HUES48 (cell line): ENCODE measurements around the gene RETREG3.

Experiments
- H3K27ac ChIP-seq: one replicate; pipeline ENCODE4 v1.7.0; 2013; ENCODE audit warnings: low read depth, low read length, inconsistent platforms
- H3K27me3 ChIP-seq: 2 replicates; pipeline ENCODE4 v1.6.1; 2013; ENCODE audit warnings: mild to moderate bottlenecking, low read length; ENCODE audit not compliant: control insufficient read depth, insufficient read depth
- H3K36me3 ChIP-seq: 2 replicates; pipeline ENCODE4 v1.6.1; 2013; ENCODE audit warnings: low read length; ENCODE audit not compliant: control insufficient read depth, insufficient read depth
- H3K4me1 ChIP-seq: 2 replicates; pipeline ENCODE4 v1.6.1; 2013; ENCODE audit warnings: mild to moderate bottlenecking, low read length; ENCODE audit not compliant: control insufficient read depth, insufficient read depth
- H3K4me3 ChIP-seq: 2 replicates; pipeline ENCODE4 v1.5.1; 2013; ENCODE audit warnings: mild to moderate bottlenecking, low read depth, low read length
- H3K9ac ChIP-seq: 2 replicates; pipeline ENCODE4 v1.6.1; 2013; ENCODE audit warnings: mild to moderate bottlenecking, low read depth, low read length, moderate library complexity
- H3K9me3 ChIP-seq: 2 replicates; pipeline ENCODE4 v1.6.1; 2013; ENCODE audit warnings: low read length; ENCODE audit not compliant: control insufficient read depth, insufficient read depth

RETREG3 gene

GRCh38 chr17:42568341-42569111 is 40.6 kb downstream of the RETREG3 start:
- Histone ChIP-seq H3K9ac (no peak overlapping the region), H3K27ac (no peak overlapping the region), H3K4me3 (no peak overlapping the region), H3K36me3 (peaks cover 75% of the 10 kb centered on the region), H3K4me1 (peaks cover 8% of the 10 kb centered on the region; the same call in 1 of the 2 replicates), H3K9me3 (no peaks in the 10 kb centered on the region), H3K27me3 (no peaks in the 10 kb centered on the region)

DNA sequence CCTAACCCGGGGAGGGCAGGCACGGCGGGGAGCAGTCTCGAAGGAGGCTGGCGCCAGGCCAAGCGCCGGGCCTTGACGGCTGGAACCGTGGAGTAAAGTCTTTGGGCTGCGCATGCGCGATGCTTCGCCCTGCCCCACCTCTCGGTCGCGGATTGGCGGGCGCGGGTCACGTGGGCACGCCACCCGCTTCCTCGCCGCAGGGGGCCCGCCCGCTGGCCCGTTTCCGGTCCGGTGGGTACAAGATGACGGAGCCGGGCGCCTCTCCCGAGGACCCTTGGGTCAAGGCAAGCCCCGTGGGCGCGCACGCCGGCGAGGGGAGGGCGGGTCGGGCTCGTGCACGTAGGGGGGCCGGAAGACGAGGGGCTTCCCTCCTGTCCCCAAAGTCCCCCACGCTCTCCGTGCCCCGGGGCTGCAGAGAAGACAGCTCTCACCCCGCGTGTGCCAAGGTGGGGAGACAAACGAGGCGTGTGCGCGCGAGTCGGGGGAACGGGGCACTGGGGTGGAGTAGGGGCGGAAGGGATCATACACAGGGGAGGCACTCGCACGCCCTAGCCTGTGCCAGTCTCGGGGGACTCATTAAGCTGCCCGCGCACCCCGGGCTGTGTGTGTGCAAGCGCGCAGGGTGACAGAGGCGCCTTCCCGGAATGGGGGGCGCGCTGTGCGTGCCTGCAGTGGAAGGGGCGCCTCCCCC is 42.1 kb downstream of the RETREG3 start, which contains the start of gene MLX:
TSS of gene MLX (plus strand) at position 218 of the 691 bp plus-strand sequence. CDS start at position 243, 25 bp downstream.
- Histone ChIP-seq H3K9me3 (no peaks in the 10 kb centered on the region), H3K27ac (peak within 1 kb of the TSS; percentile 93), H3K36me3 (peaks cover 60% of the 10 kb centered on the region), H3K9ac (peak within 1 kb of the TSS; percentile 72), H3K4me3 (peak within 1 kb of the TSS; percentile 88), H3K4me1 (peaks cover 8% of the 10 kb centered on the region; the same call in 1 of the 2 replicates), H3K27me3 (no peaks in the 10 kb centered on the region)

DNA sequence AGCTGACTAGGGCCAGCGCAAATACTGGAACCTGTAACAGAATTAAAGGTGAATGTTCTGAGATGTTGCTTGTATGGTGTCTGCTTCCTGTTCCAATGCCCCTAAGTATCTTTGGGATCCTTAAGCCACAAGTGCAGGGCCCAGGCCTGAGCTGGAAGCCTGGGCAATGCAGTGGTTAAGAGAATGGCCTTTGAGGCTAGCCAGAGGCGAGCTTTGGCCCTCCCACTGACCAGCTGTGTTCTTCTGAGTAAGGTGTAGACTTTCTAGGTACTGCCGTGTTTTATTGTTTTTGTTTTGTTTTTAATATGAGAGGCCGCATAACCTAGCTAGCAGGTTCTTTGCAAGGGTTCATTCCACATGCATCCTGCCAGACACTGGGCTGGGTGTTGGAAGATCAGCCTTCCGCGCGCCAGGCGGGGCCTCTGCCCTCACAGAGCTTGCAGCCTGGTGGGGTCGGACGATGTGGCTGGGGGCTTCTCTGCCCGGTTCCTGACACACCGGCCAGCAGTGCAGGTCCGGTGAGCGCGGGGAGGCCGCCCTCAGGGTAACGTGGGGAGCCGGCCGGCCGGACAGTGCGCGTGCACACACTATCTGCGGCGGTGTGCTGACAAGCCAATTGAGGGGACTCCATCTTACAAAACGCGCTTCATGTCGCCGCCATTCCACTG is 42.8 kb downstream of the RETREG3 start:
- Histone ChIP-seq H3K4me3 (peak overlapping the region; percentile 88), H3K36me3 (peaks cover 53% of the 10 kb centered on the region), H3K9me3 (no peaks in the 10 kb centered on the region), H3K27ac (peak overlapping the region; percentile 93), H3K27me3 (no peaks in the 10 kb centered on the region), H3K9ac (peak overlapping the region; percentile 56; the same call in 1 of the 2 replicates), H3K4me1 (peaks cover 8% of the 10 kb centered on the region; the same call in 1 of the 2 replicates)

- peaks cover 8% of the 10 kb centered on the region; the same call in 1 of the 2 replicates for H3K4me1 ChIP-seq
- peaks cover 46% of the 10 kb centered on the region for H3K36me3 ChIP-seq
- H3K9ac ChIP-seq = no peak overlapping the region
These were observed 43.5 kb downstream of the RETREG3 start for GRCh38 chr17:42565523-42566214.

DNA sequence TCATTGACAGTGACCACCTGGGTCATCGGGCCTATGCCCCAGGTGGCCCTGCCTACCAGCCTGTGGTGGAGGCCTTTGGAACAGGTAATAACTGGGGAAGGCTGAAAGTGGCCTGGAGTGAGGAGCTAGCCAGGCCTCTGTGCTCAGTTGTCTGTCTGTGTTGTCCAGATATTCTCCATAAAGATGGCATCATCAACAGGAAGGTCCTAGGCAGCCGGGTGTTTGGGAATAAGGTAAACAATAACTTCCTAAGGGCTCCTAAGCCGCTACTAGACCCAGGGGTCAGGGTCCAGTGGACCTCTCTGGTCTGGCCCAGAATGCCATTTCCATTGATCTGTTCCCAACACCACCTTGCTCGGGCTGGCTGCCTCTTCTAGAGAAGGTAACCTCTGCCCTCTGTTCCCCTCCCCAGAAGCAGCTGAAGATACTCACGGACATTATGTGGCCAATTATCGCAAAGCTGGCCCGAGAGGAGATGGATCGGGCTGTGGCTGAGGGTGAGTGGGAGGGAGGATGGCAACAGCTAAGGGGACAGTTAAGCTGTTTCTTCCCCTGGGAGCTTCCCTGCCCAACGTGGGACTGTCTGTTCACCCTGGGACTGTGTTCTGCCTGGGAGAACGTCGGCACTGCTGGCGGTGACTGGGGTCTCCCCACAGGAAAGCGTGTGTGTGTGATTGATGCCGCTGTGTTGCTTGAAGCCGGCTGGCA is 44.2 kb downstream of the RETREG3 start:
- H3K4me3 ChIP-seq = no peak overlapping the region
- H3K4me1 ChIP-seq = peaks cover 8% of the 10 kb centered on the region; the same call in 1 of the 2 replicates
- no peak overlapping the region for H3K9ac ChIP-seq
- no peaks in the 10 kb centered on the region for H3K9me3 ChIP-seq
- peaks cover 40% of the 10 kb centered on the region for H3K36me3 ChIP-seq
- no peak overlapping the region for H3K27ac ChIP-seq
- H3K27me3 ChIP-seq = no peaks in the 10 kb centered on the region

More at GRCh38 chr17:42565523-42566214, 43.5 kb downstream of the RETREG3 start:
- Histone ChIP-seq H3K27me3 (no peaks in the 10 kb centered on the region), H3K9me3 (no peaks in the 10 kb centered on the region), H3K4me3 (no peak overlapping the region), H3K27ac (peak overlapping the region; percentile 93)

DNA sequence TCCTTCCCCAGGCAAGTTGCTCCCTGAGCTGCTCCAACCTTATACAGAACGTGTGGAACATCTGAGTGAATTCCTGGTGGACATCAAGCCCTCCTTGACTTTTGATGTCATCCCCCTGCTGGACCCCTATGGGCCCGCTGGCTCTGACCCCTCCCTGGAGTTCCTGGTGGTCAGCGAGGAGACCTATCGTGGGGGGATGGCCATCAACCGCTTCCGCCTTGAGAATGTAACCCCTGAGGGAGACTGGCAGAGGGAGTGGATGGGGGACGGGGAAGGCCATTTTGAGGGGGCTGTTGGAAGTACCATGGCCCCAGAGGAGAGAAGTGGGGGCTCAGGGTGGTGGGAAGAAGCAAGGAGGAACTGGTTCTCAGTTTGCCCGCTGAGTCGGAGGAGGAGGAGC is 45.2 kb downstream of the RETREG3 start:
- Histone ChIP-seq H3K36me3 (peaks cover 30% of the 10 kb centered on the region), H3K4me3 (no peak overlapping the region), H3K9ac (no peak overlapping the region), H3K9me3 (no peaks in the 10 kb centered on the region), H3K27me3 (no peaks in the 10 kb centered on the region), H3K4me1 (peaks cover 8% of the 10 kb centered on the region; the same call in 1 of the 2 replicates), H3K27ac (no peak overlapping the region)

- peak overlapping the region; percentile 94; the same call in 1 of the 2 replicates for H3K4me3 ChIP-seq
- H3K27me3 ChIP-seq = no peaks in the 10 kb centered on the region
- H3K9ac ChIP-seq = no peak overlapping the region
- no peak overlapping the region for H3K27ac ChIP-seq
- peaks cover 8% of the 10 kb centered on the region; the same call in 1 of the 2 replicates for H3K4me1 ChIP-seq
- H3K9me3 ChIP-seq = no peaks in the 10 kb centered on the region
- peaks cover 26% of the 10 kb centered on the region for H3K36me3 ChIP-seq
These were observed 45.6 kb downstream of the RETREG3 start for GRCh38 chr17:42563543-42563942.

GRCh38 chr17:42563143-42563509 is 46.0 kb downstream of the RETREG3 start:
- Histone ChIP-seq H3K9me3 (no peaks in the 10 kb centered on the region), H3K36me3 (peaks cover 22% of the 10 kb centered on the region), H3K4me1 (peaks cover 8% of the 10 kb centered on the region; the same call in 1 of the 2 replicates), H3K27me3 (no peaks in the 10 kb centered on the region), H3K4me3 (peak overlapping the region; percentile 94), H3K9ac (no peak overlapping the region), H3K27ac (no peak overlapping the region)

GRCh38 chr17:42562388-42563142 is 46.6 kb downstream of the RETREG3 start:
- no peaks in the 10 kb centered on the region for H3K9me3 ChIP-seq
- peaks cover 22% of the 10 kb centered on the region for H3K36me3 ChIP-seq
- H3K4me3 ChIP-seq = peak overlapping the region; percentile 94
- peak overlapping the region; percentile 78 for H3K9ac ChIP-seq
- H3K4me1 ChIP-seq = peaks cover 7% of the 10 kb centered on the region; the same call in 1 of the 2 replicates
- H3K27ac ChIP-seq = peak overlapping the region; percentile 85
- H3K27me3 ChIP-seq = no peaks in the 10 kb centered on the region
